A549 (cell line): ENCODE results near the gene ERAP2. TPM values are rescaled to one million over a fixed set of nuclear protein-coding genes. Genes with fewer than 3 reads are reported as not detected.

Source experiments
- ATAC-seq, 2 experiments: fragments of 200-7000 bp in 1 of 2; fragments of >200 bp in 1 of 2; cut with Nextera tagmentation in 1 of 2; cut with Tn5 transposase in 1 of 2; 3 replicates each; pipeline versions ENCODE4 v1.8.0 to v1.9.1; 2018 to 2020; ENCODE audit warnings: mild to moderate bottlenecking in 1 of 2, moderate library complexity in 1 of 2
- CTCF ChIA-PET: fragments of 300-600 bp; sonication (Branson Sonifier 250); formaldehyde crosslinking; extraction: SDS; loops from one replicate; lab custom pipeline; 2021; ENCODE audit warnings: antibody characterized with exemption, inconsistent platforms; lab: Yijun Ruan, JAX
- POLR2A ChIA-PET: fragments of 350-600 bp; formaldehyde crosslinking; extraction: SDS; loops from one replicate; lab custom pipeline; 2021; ENCODE audit warnings: antibody characterized with exemption, inconsistent platforms; lab: Yijun Ruan, JAX
- DNase-seq, 2 experiments: peaks; one replicate each; pipeline versions ENCODE4 v3.0.0 to v3.0.0-alpha.2; 2011 to 2016; ENCODE audit warnings: low read depth in 1 of 2, low spot score in 1 of 2
- FAIRE-seq: peaks from 2 replicates; lab custom pipeline; 2011; peaks lifted over from hg19 to GRCh38; lab: Jason Lieb, UNC
- H3K27ac ChIP-seq, 2 experiments: fragments of >200 bp; sonication (Bioruptor Twin); formaldehyde crosslinking; 3 replicates each; pipeline ENCODE4 v1.5.1; 2016 to 2017
- H3K4me1 ChIP-seq: fragments of >200 bp; sonication (Bioruptor Twin); formaldehyde crosslinking; 3 replicates; pipeline ENCODE4 v1.6.1; 2016
- H3K4me2 ChIP-seq: fragments of >200 bp; sonication (Bioruptor Twin); formaldehyde crosslinking; 3 replicates; pipeline ENCODE4 v1.6.1; 2016
- H3K4me3 ChIP-seq: fragments of >200 bp; sonication (Bioruptor Twin); formaldehyde crosslinking; 3 replicates; pipeline ENCODE4 v1.5.1; 2016
- H3K9me3 ChIP-seq: fragments of >200 bp; sonication (Bioruptor Twin); formaldehyde crosslinking; 3 replicates; pipeline ENCODE4 v1.6.1; 2016
- ATOH8 ChIP-seq: fragments of 250-450 bp; sonication (Bioruptor Pico); IDR thresholded peaks from 2 replicates; pipeline ENCODE4 v1.5.0; 2020; ENCODE audit warnings: low read depth, mild to moderate bottlenecking, moderate library complexity
- BHLHE40 ChIP-seq: IDR thresholded peaks from 2 replicates; pipeline ENCODE4 v1.6.1; 2012; ENCODE audit warnings: low read depth, low read length, inconsistent platforms
- CHD4 ChIP-seq: fragments of 200-600 bp; sonication (generic); IDR thresholded peaks from 2 replicates; pipeline ENCODE4 v1.6.1; 2016; ENCODE audit warnings: antibody characterized with exemption, mild to moderate bottlenecking, borderline replicate concordance
- EP300 ChIP-seq, 2 experiments: fragments of >200 bp; sonication (Bioruptor Twin); formaldehyde crosslinking; IDR thresholded peaks; 2 replicates in 1 of 2; 3 replicates in 1 of 2; pipeline ENCODE4 v1.6.1; 2016 to 2017
- FOSB ChIP-seq: fragments of 250-450 bp; sonication (Bioruptor Pico); IDR thresholded peaks from 2 replicates; pipeline ENCODE4 v1.5.0; 2020; ENCODE audit warnings: mild to moderate bottlenecking, moderate library complexity
- FOXS1 ChIP-seq: fragments of 250-450 bp; sonication (Bioruptor Pico); IDR thresholded peaks from 2 replicates; pipeline ENCODE4 v1.5.0; 2020; ENCODE audit warnings: mild to moderate bottlenecking, moderate library complexity
- HDAC2 ChIP-seq: fragments of 200-600 bp; sonication (generic); IDR thresholded peaks from 2 replicates; pipeline ENCODE4 v1.6.1; 2016
- HES2 ChIP-seq: fragments of >200 bp; sonication (Bioruptor Twin); formaldehyde crosslinking; IDR thresholded peaks from 2 replicates; pipeline ENCODE4 v1.6.1; 2016
- HEYL ChIP-seq: fragments of 250-450 bp; sonication (Bioruptor Pico); IDR thresholded peaks from 2 replicates; pipeline ENCODE4 v1.8.0; 2021; ENCODE audit warnings: mild to moderate bottlenecking, moderate library complexity
- HMGXB4 ChIP-seq: fragments of 250-450 bp; sonication (Bioruptor Pico); IDR thresholded peaks from 2 replicates; pipeline ENCODE4 v1.5.0; 2021; ENCODE audit warnings: mild to moderate bottlenecking, moderate library complexity, borderline replicate concordance
- HOXB13 ChIP-seq: fragments of 250-450 bp; sonication (Bioruptor Pico); IDR thresholded peaks from 2 replicates; pipeline ENCODE4 v1.5.0; 2020; ENCODE audit warnings: low read depth, mild to moderate bottlenecking, moderate library complexity
- MAFK ChIP-seq: fragments of 450-650 bp; IDR thresholded peaks from 2 replicates; pipeline ENCODE4 v1.6.1; 2014; ENCODE audit not compliant: partially characterized antibody
- MAX ChIP-seq: IDR thresholded peaks from 2 replicates; pipeline ENCODE4 v1.6.1; 2012
- MAZ ChIP-seq: fragments of 150-350 bp; IDR thresholded peaks from 2 replicates; pipeline ENCODE4 v1.6.1; 2014; ENCODE audit warnings: antibody characterized with exemption, low read depth, low read length, borderline replicate concordance
- MYC ChIP-seq: IDR thresholded peaks from 2 replicates; pipeline ENCODE4 v1.6.1; 2012; ENCODE audit warnings: mild to moderate bottlenecking, inconsistent platforms, low read length, improper control_type of control experiment, borderline replicate concordance
- NR3C1 ChIP-seq: fragments of >200 bp; sonication (Bioruptor Twin); formaldehyde crosslinking; IDR thresholded peaks from 3 replicates; pipeline ENCODE4 v1.6.1; 2017
- POLR2AphosphoS2 ChIP-seq: conservative IDR thresholded peaks from 2 replicates; pipeline ENCODE4 v1.6.1; 2012; ENCODE audit warnings: low read length, improper control_type of control experiment, inconsistent platforms
- RARB ChIP-seq: fragments of 250-450 bp; sonication (Bioruptor Pico); IDR thresholded peaks from 2 replicates; pipeline ENCODE4 v1.8.0; 2021; ENCODE audit warnings: mild to moderate bottlenecking, moderate library complexity
- RCOR1 ChIP-seq: fragments of 150-350 bp; IDR thresholded peaks from 2 replicates; pipeline ENCODE4 v1.6.1; 2014; ENCODE audit warnings: antibody characterized with exemption, low read length, low read depth
- RNF2 ChIP-seq: fragments of 200-600 bp; sonication (generic); IDR thresholded peaks from 2 replicates; pipeline ENCODE4 v1.6.1; 2016; ENCODE audit warnings: low read depth, mild to moderate bottlenecking, antibody characterized with exemption, moderate library complexity, borderline replicate concordance
- SMC3 ChIP-seq: fragments of >200 bp; sonication (Bioruptor Twin); formaldehyde crosslinking; IDR thresholded peaks from 3 replicates; pipeline ENCODE4 v1.6.1; 2018; ENCODE audit warnings: inconsistent platforms
- ZFP36 ChIP-seq: fragments of 450-650 bp; IDR thresholded peaks from 2 replicates; pipeline ENCODE4 v1.6.1; 2014; ENCODE audit warnings: borderline replicate concordance; ENCODE audit not compliant: partially characterized antibody
- ZNF302 ChIP-seq: fragments of 250-450 bp; sonication (Bioruptor Pico); IDR thresholded peaks from 2 replicates; pipeline ENCODE4 v1.9.0; 2021; ENCODE audit warnings: inconsistent platforms, mild to moderate bottlenecking, moderate library complexity
- WGBS: methylation state at CpG from one replicate; pipeline ENCODE4 v1.1.6; 2017; ENCODE audit errors: missing lambda C conversion rate; 5-methylcytosine and 5-hydroxymethylcytosine counted together
- polyA plus RNA-seq, 4 experiments: library from polyadenylated mRNA; depleted of rRNA in 3 of 4; stranded (reverse); fragments of >200 nt; fragmentation: RNase III in 1 of 4; extraction: RNeasy Plus Mini Kit Qiagen cat#74134 plus additional on column Dnase treatment in 1 of 4; gene quantifications; 2 replicates in 3 of 4; 3 replicates in 1 of 4; pipeline ENCODE4 v1.2.3, GENCODE V29; 2011 to 2017

ERAP2 gene
- polyA plus RNA-seq, 2 of the 4 experiments (the other 2 are of a cell fraction), result 1.0 to 2.2 TPM

- ATAC-seq (no peak), FAIRE-seq (no peak), DNase-seq (no peak)
- H3K4me3 ChIP-seq, result no peak overlapping the region
- no peak overlapping the region for H3K27ac ChIP-seq
- ChIA-PET POLR2A (interaction anchor here (0.6 kb wide), 1 partner anchor 88 kb away, joined by 3 read pairs; no protein-coding TSS in a partner anchor), CTCF (interaction anchor here (0.7 to 1.1 kb wide), 2 partner anchors 13 to 67 kb away, joined by 3 read pairs; no protein-coding TSS in a partner anchor)
- TF ChIP-seq POLR2AphosphoS2 (no peak), FOXS1 (CRISPR knock-in tag) (no peak), SMC3 (no peak), RCOR1 (no peak), MAX (no peak), HEYL (CRISPR knock-in tag) (no peak), BHLHE40 (no peak), ATOH8 (CRISPR knock-in tag) (no peak), FOSB (CRISPR knock-in tag) (no peak), HMGXB4 (CRISPR knock-in tag) (no peak), HDAC2 (no peak)
- H3K4me2 ChIP-seq, result no peak overlapping the region
- WGBS, result 83% methylated on average over 4 of the region's 4 CpGs
- no peaks in the 10 kb centered on the region for H3K4me1 ChIP-seq
- no peaks in the 10 kb centered on the region for H3K9me3 ChIP-seq
These were observed 20.0 kb downstream of the ERAP2 start for GRCh38 chr5:96896276-96896675.

- H3K27ac ChIP-seq, result no peak overlapping the region
- POLR2A ChIA-PET, result interaction anchor here (0.6 kb wide), 1 partner anchor 88 kb away, joined by 3 read pairs; no protein-coding TSS in a partner anchor
- H3K4me2 ChIP-seq, result no peak overlapping the region
- CTCF ChIA-PET, result interaction anchor here (1.1 kb wide), 1 partner anchor 13 kb away, joined by 3 read pairs; no protein-coding TSS in a partner anchor
- DNase-seq, result no peak
- WGBS, result 62% methylated on average over 3 of the region's 3 CpGs
- no peak for TF ChIP-seq HEYL (CRISPR knock-in tag)
- TF ChIP-seq MYC, result no peak
- no peak for TF ChIP-seq HOXB13
- no peak for TF ChIP-seq ZNF302 (CRISPR knock-in tag)
- no peak for TF ChIP-seq HES2
- TF ChIP-seq NR3C1, result no peak
- no peak for TF ChIP-seq EP300 (IDR thresholded peaks at IDR 0.05)
- TF ChIP-seq MAFK, result no peak
- TF ChIP-seq RARB (CRISPR knock-in tag), result no peak
- TF ChIP-seq MAZ, result no peak
- no peak for TF ChIP-seq ZFP36
- no peak for TF ChIP-seq CHD4
- no peak for TF ChIP-seq RNF2
- no peak for TF ChIP-seq SMC3
- H3K4me1 ChIP-seq, result no peaks in the 10 kb centered on the region
- H3K9me3 ChIP-seq, result no peaks in the 10 kb centered on the region
- ATAC-seq, result no peak
- no peak for FAIRE-seq
- H3K4me3 ChIP-seq, result no peak overlapping the region
These were observed 20.5 kb downstream of the ERAP2 start for GRCh38 chr5:96896806-96897205.
